PC-3 (cell line): ENCODE data around the gene SH3RF2.

Experiments used
- EZH2 ChIP-seq: fragments of 300-600 bp; sonication (generic); IDR thresholded peaks from one replicate; pipeline ENCODE4 v1.6.1; 2017; ENCODE audit warnings: antibody characterized with exemption, mild to moderate bottlenecking, low read length; ENCODE audit not compliant: unreplicated experiment
- EZH2phosphoT487 ChIP-seq: fragments of 300-600 bp; sonication (generic); IDR thresholded peaks from 2 replicates; pipeline ENCODE4 v1.6.1; 2018; ENCODE audit warnings: mild to moderate bottlenecking, antibody characterized with exemption, low read length, borderline replicate concordance
- TF ChIP-seq, protein P1 (sequence below): fragments of 300-600 bp; sonication (generic); conservative IDR thresholded peaks from 2 replicates; pipeline ENCODE4 v1.5.1; 2017; ENCODE audit warnings: antibody characterized with exemption, low read depth, mild to moderate bottlenecking, low read length

DNA sequence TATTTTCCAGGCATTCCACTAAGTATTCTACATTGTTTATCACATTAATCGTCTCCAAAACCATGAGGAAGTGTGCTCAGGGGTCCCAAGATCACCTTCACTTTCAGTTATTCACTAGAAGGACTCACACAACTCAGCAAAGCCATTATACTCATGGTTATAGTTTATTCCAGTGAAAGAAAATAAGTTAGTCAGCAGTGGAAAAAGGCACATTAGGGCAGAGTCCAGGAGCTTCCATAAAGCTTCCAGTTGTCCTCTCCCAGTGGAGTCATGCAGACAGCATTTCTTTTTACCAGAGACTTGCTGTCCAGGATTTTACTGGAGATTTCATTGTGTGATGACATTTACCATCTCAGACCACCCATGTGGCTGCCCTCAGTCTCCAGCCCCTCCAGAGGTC is 51.5 kb downstream of the SH3RF2 start:
- TF ChIP-seq, protein P1, sequence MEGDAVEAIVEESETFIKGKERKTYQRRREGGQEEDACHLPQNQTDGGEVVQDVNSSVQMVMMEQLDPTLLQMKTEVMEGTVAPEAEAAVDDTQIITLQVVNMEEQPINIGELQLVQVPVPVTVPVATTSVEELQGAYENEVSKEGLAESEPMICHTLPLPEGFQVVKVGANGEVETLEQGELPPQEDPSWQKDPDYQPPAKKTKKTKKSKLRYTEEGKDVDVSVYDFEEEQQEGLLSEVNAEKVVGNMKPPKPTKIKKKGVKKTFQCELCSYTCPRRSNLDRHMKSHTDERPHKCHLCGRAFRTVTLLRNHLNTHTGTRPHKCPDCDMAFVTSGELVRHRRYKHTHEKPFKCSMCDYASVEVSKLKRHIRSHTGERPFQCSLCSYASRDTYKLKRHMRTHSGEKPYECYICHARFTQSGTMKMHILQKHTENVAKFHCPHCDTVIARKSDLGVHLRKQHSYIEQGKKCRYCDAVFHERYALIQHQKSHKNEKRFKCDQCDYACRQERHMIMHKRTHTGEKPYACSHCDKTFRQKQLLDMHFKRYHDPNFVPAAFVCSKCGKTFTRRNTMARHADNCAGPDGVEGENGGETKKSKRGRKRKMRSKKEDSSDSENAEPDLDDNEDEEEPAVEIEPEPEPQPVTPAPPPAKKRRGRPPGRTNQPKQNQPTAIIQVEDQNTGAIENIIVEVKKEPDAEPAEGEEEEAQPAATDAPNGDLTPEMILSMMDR = no peak
- TF ChIP-seq EZH2 = no peak
- TF ChIP-seq EZH2phosphoT487 = no peak
